Measurements from ENCODE around the gene TBK1.

The TBK1 gene

GRCh38 chr12:64451687-64452558, at the start of gene TBK1:
Gene TBK1, plus strand, starts transcription at chr12:64452120. Its CDS starts 3,751 bp downstream, at chr12:64455871.
- DNase-seq = peak; percentile 91

DNA sequence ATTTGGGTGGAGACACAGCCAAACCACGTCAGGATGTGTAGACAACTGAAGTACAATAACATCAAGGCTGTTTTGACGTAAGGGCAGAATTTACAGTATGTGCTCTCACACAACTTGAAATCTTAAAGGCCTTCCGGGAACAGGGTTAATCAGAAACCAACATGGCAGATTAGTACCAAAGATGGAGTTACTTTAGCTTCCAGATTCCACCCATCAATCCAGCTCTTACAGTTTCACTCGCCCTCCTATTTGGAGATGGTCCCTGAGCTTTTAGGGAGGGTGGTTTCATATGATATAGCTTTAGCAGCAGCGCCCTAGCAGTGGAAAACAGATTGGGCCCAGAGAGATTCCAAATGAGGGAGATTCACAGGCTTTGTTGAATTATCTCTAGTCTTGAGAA, 49.7 kb upstream of the TBK1 start:
- no peak for DNase-seq

DNA sequence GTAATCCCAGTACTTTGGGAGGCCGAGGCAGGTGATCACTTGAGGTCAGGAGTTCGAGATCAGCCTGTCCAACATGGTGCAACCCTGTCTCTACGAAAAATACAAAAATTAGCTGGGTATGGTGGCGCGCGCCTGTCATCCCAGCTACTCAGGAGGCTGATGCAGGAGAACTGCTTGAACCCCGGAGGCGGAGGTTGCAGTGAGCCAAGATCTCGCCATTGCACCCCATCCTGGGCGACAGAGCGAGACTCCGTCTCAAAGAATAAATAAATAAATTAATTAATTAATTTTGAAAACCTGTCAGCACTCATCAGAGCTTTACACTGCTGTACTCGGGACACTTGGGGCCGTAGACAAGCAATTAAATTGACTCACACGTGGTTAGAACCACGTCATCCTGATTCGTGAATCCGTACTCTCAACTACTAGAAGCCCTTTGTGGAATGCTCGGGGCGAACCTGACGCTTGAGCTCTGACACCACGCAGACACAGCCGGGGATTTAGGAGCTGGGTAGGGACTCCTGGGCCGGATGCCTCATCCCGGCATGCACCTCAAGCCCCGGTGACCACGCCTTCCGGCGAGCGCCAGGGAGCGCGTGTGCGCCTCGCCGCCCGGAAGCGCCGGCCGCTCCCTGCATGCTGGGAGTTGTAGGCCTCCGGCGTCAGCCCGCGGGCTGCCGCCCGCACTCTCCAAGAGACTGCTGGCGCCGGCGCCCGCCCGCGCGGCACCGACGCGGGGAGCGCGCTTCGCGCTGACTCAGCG, 48.0 kb upstream of the TBK1 start, which contains the start of gene XPOT:
TSS of gene XPOT (plus strand) at position 686 of the 763 bp plus-strand sequence. CDS start 5,644 bp downstream, outside the sequence.
- no peak for DNase-seq

DNA sequence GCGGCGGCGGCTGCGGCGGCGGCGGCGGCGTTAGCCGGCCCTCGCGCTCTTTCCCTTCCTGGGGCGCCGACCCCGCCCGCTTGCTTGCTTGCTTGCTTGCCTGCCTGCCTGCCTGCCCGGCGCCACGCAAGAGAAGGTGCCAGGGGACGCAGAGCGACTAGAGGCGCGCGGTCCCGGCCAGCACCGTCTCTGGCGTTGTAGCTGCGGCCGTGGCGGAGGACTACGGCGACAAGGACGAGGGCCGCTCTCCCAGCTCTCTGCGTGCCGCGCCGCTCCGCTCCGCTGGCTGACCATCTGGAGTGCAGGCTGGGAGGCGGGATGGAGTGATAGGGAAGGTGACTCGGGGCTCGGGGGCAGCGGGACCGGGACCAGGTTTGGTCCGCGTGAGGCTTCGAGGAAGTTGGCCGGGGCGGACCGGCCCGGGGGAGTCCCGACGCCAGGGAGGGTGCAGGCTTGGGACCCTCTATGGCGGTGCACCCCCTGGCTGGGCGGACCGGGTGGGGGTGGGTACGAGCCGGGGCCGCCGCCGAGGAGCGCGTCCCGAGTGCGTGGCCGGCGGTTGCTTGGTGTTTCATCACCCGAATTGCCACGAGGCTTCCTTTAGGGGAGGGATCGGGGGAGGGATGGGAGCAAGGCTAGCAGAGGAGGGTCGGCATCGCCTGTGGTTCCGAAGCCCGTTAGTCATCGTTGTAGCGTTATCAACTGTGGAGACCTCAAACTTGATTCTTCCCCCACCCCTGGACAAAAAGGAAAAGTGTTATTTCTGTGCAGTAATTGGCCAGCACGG, 47.3 kb upstream of the TBK1 start:
- DNase-seq = peak; percentile 96

- DNase-seq = no peak
These were observed 44.3 kb upstream of the TBK1 start for GRCh38 chr12:64407342-64408223.

GRCh38 chr12:64411427-64411826, 40.5 kb upstream of the TBK1 start:
- DNase-seq = no peak

GRCh38 chr12:64412459-64412858, 39.5 kb upstream of the TBK1 start:
- DNase-seq = no peak

DNA sequence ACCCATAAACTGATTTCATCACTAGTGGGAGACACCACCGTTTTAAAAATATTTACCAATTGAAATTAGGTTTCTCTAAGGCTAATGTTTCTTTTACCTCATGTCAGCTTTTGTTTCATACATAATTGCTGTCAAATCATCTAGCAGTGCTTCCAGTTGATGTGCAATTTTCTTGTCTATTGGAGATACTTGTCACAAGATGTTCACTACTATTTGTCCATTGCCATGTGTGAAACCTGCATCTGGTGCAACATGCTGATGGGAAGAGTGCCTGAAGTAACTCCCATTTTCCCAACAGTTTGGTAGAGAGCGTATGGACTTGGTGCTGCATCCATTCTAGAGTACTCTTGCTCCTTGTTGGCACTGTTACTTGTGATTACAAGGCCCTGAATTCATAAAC, 38.0 kb upstream of the TBK1 start:
- DNase-seq = no peak

DNA sequence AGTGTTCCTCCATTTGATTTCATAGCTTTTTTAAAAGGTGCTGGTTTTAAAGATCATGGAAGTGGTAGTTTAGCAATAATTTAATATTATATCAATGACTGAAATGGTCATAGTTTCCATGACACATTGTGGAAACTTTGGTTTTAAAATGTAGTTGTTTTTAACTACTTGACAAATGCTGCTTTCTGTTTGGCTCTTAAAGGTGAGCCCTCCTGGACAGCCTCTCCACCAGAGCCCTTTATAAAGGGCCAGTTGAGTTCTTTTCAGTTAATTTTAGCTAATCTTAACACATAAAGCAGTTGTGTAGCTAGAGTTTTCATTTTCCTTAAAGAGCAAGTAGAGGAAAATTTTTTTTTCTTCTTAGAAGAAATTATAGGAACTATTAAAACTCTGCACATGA, 33.7 kb upstream of the TBK1 start:
- DNase-seq = no peak

GRCh38 chr12:64419696-64420095, 32.2 kb upstream of the TBK1 start:
- DNase-seq = no peak

DNA sequence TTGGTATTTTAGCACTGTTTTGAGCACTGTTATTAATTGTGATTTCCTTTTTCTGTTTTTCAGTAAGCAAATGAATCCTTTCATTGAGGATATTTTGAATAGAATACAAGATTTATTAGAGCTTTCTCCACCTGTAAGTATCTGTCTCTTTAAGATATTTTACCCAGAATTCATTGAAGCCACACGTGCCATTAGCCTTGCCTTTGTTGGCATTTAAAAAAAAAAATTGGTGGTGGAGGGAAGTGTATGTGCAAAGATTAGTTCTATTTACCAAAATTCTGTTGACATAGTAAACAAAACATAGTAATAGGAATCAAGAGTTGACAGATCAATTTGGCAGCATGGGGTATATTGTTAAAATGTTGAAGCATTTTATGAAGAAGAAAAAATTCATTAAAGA, 23.9 kb upstream of the TBK1 start:
- no peak for DNase-seq

- no peak for DNase-seq
These were observed 23.0 kb upstream of the TBK1 start for GRCh38 chr12:64428956-64429355.

DNA sequence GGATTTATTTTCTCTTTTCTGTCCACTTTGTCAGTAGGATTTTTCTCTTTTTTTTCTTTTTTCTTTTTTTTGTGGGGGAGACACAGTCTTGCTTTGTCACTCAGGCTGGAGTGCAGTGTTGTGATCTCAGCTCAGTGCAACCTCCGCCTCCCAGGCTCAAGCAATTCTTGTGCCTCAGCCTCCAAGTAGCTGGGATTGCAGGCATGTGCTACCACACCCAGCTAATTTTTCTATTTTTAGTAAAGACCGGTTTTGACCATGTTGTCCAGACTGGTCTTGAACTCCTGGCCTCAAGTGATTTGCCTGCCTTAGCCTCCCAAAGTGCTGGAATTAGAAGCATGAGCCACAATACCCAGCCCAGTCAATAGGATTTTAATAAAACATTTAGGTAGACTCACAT, 21.0 kb upstream of the TBK1 start:
- no peak for DNase-seq

DNA sequence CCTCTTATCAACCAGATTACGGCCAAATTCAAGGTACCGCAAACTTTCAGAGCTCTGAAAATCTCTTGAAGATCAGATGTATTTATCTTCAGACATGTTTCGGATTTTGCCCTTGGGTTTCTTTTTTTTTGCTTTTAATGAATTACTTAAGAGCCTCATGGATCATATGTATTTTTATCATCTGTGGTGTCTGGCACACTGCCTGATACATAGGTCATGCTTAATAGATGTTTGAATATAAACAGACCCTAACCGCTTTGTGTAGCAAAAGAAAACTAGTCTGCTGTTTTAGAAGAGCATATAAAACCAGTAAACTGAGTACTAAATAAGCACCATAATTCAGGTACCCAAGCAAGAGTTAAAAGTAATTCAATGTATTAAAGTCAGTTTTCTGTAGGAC, 20.1 kb upstream of the TBK1 start:
- no peak for DNase-seq

- no peak for DNase-seq
These were observed 18.0 kb upstream of the TBK1 start for GRCh38 chr12:64433915-64434314.

DNA sequence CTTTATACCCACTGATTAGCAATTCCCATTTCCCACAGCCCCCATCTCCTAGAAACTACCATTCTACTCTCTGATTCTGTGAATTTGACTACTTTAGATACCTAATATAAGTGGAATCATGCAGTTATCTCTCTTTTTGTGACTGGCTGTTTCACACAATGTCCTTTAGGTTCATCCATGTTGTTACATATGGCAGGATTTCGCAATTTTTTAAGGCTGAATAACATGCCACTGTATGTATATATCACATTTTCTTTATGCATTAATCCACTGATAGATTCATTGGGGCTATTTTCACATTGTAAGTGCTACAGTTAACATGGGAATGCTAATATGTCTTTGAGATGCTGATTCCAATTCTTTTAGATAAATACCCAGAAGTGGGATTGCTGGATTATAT, 11.8 kb upstream of the TBK1 start:
- no peak for DNase-seq

DNA sequence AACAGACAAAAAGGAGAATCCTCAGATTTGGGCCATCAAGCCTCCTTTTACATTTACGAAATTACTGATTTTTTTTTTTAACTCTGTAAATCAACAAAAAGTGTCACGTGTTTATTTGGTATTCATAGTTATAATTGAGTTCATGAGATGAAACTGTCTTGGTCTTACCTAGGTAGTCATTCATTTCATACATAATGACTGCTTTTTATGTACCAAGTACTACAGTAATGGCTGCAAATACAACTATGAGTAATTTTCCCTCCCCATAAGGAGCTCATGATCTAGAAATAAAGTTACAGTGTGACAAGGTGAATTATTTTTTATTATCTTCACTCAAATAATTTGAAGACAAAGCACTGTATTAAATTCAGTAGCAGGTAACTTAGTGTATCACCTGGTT, 6.4 kb upstream of the TBK1 start:
- no peak for DNase-seq

DNA sequence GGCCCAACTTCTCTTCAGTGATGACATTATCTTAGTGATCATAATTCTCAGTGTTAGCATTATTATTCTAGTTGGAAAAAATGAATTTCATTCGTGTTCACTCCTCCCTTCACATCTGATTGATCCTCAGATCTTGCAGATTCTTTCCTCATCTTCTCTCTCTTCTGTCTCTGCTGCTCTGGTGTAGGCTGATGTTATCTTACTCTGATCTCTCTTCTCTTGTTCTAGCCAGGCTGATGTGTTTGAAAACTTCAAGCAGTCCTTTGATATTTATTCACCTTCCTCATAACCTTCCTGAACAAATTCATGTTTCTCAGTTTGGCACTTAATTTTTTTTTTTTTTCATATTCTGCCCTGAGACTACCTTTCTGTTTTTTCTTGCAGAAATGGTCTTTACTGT, 5.6 kb upstream of the TBK1 start:
- DNase-seq = no peak

- DNase-seq = no peak
These were observed 1.8 kb upstream of the TBK1 start for GRCh38 chr12:64450057-64450640.

DNA sequence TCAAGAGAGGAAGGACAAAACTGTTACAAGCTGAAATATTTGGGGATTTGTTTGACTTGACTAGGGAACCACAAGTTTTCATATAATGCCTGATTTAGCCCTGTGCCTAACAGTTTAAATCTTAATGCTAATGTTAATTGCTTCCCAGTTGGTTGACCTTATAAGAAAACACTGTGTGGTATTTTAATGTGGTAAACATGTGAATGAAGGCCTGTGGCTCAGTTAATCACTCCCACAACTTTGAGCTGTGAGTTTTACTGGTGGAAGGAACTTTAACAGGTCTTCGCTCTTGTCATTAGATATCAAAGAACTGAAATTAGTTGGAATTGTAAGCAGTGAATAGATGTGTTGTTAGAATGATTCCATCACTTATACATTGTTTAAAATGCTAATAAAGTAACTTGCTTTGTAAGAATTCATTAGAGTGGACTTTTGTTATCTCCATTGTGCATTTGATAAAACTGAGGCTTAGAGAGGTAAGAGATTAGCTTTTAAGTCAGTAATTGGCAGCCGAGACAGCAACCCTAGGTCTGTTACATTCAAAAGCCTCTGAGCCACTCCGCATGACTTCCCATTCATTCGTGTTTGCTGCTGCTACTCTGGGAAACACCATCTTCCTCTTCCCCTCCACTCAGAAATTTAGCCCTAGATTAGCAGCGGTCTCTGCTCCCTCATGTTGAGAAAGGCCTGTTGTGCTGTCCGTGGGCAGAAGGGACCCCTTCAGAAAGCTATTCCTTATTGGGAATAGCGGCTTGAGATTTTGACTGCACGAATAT, 1.0 kb upstream of the TBK1 start:
- peak; percentile 25 for DNase-seq

Data from retina (tissue), 1 donor.